Liver (tissue), 3 donors: ENCODE data around the gene NR6A1.

Experiments
- EGR1 ChIP-seq, 2 donors: IDR thresholded peaks; 2 replicates each; pipeline ENCODE4 v1.6.1; 2016 to 2018; ENCODE audit warnings: antibody characterized with exemption in 2 of 2, low read depth in 2 of 2
- FOXA1 ChIP-seq: IDR thresholded peaks from 2 replicates; pipeline ENCODE4 v1.6.1; 2016; ENCODE audit warnings: antibody characterized with exemption
- GABPA ChIP-seq, 2 donors: IDR thresholded peaks in 1 of 2; conservative IDR thresholded peaks in 1 of 2; 2 replicates each; pipeline ENCODE4 v1.6.1; 2016; ENCODE audit warnings: antibody characterized with exemption in 2 of 2, mild to moderate bottlenecking in 1 of 2, moderate library complexity in 1 of 2
- HNF4A ChIP-seq, 2 donors: conservative IDR thresholded peaks; 2 replicates each; pipeline ENCODE4 v1.6.1; 2016; ENCODE audit warnings: antibody characterized with exemption in 2 of 2, mild to moderate bottlenecking in 2 of 2
- JUND ChIP-seq, 2 donors: IDR thresholded peaks; 2 replicates each; pipeline ENCODE4 v1.6.1; 2016; ENCODE audit warnings: antibody characterized with exemption in 2 of 2
- NR2F2 ChIP-seq: IDR thresholded peaks from 2 replicates; pipeline ENCODE4 v1.6.1; 2016; ENCODE audit warnings: antibody characterized with exemption
- RAD21 ChIP-seq, 2 donors: IDR thresholded peaks; 2 replicates each; pipeline ENCODE4 v1.6.1; 2016; ENCODE audit warnings: antibody characterized with exemption in 2 of 2, mild to moderate bottlenecking in 2 of 2
- TAF1 ChIP-seq: conservative IDR thresholded peaks from 2 replicates; pipeline ENCODE4 v1.6.1; 2016; ENCODE audit warnings: antibody characterized with exemption, mild to moderate bottlenecking
- YY1 ChIP-seq: IDR thresholded peaks from 2 replicates; pipeline ENCODE4 v1.6.1; 2016; ENCODE audit warnings: antibody characterized with exemption, mild to moderate bottlenecking
- TF ChIP-seq, protein P1 (sequence below): fragments of 150-350 bp; IDR thresholded peaks from 2 replicates; pipeline ENCODE4 v1.5.1; 2017; ENCODE audit warnings: improper control_type of control experiment, low read depth, low read length; ENCODE audit not compliant: missing input control
- TF ChIP-seq, protein P2 (sequence below): IDR thresholded peaks from 2 replicates; pipeline ENCODE4 v1.6.1; 2016; ENCODE audit warnings: antibody characterized with exemption
- TF ChIP-seq, protein P3 (sequence below): IDR thresholded peaks from 2 replicates; pipeline ENCODE4 v1.6.1; 2016; ENCODE audit warnings: antibody characterized with exemption, mild to moderate bottlenecking
- TF ChIP-seq, protein P4 (sequence below): IDR thresholded peaks from 2 replicates; pipeline ENCODE4 v1.6.1; 2016; ENCODE audit warnings: antibody characterized with exemption
- TF ChIP-seq, protein P5 (sequence below): IDR thresholded peaks from 2 replicates; pipeline ENCODE4 v1.6.1; 2016; ENCODE audit warnings: antibody characterized with exemption
- donor health status: healthy.
- donor health status: healthy.

GRCh38 chr9:124805186-124805585, 34.1 kb upstream of the NR6A1 start:
- TF ChIP-seq, protein P1, sequence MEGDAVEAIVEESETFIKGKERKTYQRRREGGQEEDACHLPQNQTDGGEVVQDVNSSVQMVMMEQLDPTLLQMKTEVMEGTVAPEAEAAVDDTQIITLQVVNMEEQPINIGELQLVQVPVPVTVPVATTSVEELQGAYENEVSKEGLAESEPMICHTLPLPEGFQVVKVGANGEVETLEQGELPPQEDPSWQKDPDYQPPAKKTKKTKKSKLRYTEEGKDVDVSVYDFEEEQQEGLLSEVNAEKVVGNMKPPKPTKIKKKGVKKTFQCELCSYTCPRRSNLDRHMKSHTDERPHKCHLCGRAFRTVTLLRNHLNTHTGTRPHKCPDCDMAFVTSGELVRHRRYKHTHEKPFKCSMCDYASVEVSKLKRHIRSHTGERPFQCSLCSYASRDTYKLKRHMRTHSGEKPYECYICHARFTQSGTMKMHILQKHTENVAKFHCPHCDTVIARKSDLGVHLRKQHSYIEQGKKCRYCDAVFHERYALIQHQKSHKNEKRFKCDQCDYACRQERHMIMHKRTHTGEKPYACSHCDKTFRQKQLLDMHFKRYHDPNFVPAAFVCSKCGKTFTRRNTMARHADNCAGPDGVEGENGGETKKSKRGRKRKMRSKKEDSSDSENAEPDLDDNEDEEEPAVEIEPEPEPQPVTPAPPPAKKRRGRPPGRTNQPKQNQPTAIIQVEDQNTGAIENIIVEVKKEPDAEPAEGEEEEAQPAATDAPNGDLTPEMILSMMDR: no peak
- TF ChIP-seq YY1 (no peak), TAF1 (no peak), RAD21 (IDR thresholded peaks at IDR 0.05) (no peak), EGR1 (IDR thresholded peaks at IDR 0.05; ENCODE audit: low read depth in 2 of 2) (no peak), JUND (IDR thresholded peaks at IDR 0.05) (no peak), FOXA1 (no peak), HNF4A (conservative IDR thresholded peaks at IDR 0.05) (no peak), NR2F2 (no peak), GABPA (IDR thresholded peaks at IDR 0.05 in 1 of 2, conservative IDR thresholded peaks at IDR 0.05 in 1 of 2) (no peak)
- TF ChIP-seq, protein P2, sequence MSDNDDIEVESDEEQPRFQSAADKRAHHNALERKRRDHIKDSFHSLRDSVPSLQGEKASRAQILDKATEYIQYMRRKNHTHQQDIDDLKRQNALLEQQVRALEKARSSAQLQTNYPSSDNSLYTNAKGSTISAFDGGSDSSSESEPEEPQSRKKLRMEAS: no peak
- TF ChIP-seq, protein P3, sequence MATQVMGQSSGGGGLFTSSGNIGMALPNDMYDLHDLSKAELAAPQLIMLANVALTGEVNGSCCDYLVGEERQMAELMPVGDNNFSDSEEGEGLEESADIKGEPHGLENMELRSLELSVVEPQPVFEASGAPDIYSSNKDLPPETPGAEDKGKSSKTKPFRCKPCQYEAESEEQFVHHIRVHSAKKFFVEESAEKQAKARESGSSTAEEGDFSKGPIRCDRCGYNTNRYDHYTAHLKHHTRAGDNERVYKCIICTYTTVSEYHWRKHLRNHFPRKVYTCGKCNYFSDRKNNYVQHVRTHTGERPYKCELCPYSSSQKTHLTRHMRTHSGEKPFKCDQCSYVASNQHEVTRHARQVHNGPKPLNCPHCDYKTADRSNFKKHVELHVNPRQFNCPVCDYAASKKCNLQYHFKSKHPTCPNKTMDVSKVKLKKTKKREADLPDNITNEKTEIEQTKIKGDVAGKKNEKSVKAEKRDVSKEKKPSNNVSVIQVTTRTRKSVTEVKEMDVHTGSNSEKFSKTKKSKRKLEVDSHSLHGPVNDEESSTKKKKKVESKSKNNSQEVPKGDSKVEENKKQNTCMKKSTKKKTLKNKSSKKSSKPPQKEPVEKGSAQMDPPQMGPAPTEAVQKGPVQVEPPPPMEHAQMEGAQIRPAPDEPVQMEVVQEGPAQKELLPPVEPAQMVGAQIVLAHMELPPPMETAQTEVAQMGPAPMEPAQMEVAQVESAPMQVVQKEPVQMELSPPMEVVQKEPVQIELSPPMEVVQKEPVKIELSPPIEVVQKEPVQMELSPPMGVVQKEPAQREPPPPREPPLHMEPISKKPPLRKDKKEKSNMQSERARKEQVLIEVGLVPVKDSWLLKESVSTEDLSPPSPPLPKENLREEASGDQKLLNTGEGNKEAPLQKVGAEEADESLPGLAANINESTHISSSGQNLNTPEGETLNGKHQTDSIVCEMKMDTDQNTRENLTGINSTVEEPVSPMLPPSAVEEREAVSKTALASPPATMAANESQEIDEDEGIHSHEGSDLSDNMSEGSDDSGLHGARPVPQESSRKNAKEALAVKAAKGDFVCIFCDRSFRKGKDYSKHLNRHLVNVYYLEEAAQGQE: no peak
- TF ChIP-seq, protein P4, sequence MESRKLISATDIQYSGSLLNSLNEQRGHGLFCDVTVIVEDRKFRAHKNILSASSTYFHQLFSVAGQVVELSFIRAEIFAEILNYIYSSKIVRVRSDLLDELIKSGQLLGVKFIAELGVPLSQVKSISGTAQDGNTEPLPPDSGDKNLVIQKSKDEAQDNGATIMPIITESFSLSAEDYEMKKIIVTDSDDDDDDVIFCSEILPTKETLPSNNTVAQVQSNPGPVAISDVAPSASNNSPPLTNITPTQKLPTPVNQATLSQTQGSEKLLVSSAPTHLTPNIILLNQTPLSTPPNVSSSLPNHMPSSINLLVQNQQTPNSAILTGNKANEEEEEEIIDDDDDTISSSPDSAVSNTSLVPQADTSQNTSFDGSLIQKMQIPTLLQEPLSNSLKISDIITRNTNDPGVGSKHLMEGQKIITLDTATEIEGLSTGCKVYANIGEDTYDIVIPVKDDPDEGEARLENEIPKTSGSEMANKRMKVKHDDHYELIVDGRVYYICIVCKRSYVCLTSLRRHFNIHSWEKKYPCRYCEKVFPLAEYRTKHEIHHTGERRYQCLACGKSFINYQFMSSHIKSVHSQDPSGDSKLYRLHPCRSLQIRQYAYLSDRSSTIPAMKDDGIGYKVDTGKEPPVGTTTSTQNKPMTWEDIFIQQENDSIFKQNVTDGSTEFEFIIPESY: no peak
- TF ChIP-seq, protein P5, sequence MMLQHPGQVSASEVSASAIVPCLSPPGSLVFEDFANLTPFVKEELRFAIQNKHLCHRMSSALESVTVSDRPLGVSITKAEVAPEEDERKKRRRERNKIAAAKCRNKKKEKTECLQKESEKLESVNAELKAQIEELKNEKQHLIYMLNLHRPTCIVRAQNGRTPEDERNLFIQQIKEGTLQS: no peak
